ENCODE data around the gene PPM1L.

DNA sequence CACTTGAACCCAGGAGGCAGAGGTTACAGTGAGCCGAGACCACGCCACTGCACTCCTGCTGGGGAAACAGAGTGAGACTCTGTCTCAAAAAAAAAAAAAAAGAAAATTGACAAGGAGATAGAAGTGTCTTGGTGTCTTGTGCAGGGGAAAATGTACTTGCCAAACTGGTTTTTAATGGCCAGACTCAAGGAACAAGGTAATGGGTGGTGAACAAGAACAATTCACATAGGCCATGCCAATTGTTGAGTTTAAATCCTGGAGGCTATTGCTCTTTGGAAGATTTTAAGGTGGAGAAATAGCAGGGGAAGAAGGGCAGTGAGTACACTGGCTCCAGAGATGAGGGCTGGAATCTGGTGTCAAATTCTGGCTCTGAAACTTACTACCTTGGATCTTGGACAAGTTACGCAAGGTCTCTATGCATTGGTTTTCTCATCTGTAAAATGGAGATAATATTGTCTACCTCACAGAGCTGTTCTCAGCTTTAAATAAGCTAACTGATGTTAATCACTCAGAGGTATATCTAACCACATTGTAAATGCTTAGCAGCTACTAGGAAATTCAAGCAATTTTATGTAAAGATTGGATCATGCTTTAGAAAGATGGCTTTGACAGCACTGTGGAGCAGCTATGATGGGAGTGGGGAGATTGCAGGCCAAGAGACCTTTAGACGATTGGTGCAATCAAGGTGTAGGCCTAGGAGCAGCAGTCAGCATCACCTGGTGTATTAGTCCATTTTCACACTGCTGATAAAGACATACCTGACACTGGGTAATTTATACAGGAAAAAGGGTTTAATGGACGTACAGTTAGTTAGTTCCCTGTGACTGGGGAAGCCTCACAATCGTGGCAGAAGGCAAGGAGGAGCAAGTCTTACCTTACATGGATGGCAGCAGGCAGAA, 270.8 kb downstream of the PPM1L start:
- no peak for TF ChIP-seq POLR2A (IDR thresholded peaks at IDR 0.05; ENCODE audit: low read length)
- TF ChIP-seq GATA1 (IDR thresholded peaks at IDR 0.05; ENCODE audit: low read depth, low read length) = no peak

Data from erythroblast (primary cell).